HL-60/S4 (cell line): ENCODE results near the gene GPR108.

Source experiments
- in situ Hi-C: fragments of 300-500 bp; cut with MboI; formaldehyde crosslinking; loops from 2 replicates; pipeline ENCODE4 v1.14.3; 2022; ENCODE audit warnings: low sequenced_read_pairs

GPR108 gene

GRCh38 chr19:6708346-6708745 lies 29.0 kb downstream of the GPR108 start:
- in situ Hi-C loops: no loop called here

- in situ Hi-C loops: no loop called here
Observed at GRCh38 chr19:6707658-6708018, 29.7 kb downstream of the GPR108 start.

DNA sequence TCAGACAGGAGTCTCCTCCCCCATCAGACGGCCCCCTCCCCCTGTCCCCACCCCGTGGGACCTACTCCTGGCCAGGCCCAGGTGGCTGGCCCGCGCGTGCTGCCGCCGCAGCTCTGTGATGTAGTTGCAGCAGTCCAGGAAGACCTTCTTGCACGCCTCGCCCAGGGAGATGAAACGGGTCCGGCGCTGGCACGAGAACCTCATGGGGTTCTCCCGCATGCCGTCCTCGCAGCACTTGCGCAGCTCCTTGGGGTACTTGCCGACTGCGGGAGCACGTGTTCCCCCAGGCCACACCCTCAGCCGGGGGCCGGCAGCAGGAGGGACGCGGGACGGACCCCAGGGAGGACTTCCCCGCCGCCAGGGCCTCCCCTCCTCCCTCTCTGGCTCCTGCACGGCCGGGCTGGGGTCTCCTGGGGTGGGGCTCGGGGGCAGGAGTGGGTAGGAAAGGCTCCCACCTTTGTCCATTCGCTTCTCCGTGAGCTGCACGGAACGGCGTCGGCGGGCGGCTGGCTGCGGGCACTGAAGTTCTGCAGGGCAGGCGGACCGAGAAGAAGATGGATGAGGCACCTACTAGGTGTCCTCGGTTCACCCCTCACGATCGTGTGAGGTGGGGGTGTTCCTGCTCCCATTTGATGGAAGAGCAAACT lies 30.2 kb downstream of the GPR108 start:
- in situ Hi-C loops: no loop called here

- in situ Hi-C loops: no loop called here
Observed at GRCh38 chr19:6706633-6706958, 30.8 kb downstream of the GPR108 start.

GRCh38 chr19:6705931-6706632 lies 31.3 kb downstream of the GPR108 start:
- in situ Hi-C loops: no loop called here

GRCh38 chr19:6700586-6701316 lies 36.6 kb downstream of the GPR108 start:
- in situ Hi-C loops: no loop called here

DNA sequence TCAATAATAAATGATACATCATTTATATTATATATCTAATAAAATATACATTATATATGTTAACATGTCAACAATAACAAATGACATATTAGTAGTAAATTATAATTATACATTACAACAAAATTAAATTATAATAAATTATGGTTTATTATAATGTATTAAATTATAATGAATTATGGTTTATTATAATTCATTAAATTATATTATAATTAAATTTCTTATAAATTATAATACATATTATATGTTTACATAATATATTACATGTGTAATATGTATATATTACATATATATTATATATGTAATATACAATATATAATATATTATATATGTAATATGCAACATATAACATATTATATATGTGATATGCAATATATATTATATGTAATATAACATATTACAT lies 37.4 kb downstream of the GPR108 start:
- in situ Hi-C loops: no loop called here

DNA sequence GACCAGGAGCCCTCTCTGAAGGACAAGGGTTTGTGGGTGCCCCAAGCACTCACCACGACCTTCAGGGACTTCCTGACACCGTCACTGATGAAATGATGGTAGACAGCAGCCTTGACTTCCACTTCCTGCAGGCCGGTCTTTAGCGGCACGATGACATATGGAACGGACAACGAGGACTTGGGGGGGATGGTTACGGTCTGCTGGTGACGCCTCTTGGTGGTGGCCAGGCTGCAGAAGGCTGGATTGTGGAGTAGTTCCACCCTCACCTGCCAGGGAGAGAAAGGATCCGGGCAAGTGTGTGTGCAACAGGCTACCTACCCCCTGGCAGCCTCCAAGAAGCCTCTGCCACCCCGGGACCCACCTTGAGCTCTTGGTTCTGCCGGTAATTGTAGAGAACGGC lies 40.1 kb downstream of the GPR108 start:
- in situ Hi-C loops: no loop called here

DNA sequence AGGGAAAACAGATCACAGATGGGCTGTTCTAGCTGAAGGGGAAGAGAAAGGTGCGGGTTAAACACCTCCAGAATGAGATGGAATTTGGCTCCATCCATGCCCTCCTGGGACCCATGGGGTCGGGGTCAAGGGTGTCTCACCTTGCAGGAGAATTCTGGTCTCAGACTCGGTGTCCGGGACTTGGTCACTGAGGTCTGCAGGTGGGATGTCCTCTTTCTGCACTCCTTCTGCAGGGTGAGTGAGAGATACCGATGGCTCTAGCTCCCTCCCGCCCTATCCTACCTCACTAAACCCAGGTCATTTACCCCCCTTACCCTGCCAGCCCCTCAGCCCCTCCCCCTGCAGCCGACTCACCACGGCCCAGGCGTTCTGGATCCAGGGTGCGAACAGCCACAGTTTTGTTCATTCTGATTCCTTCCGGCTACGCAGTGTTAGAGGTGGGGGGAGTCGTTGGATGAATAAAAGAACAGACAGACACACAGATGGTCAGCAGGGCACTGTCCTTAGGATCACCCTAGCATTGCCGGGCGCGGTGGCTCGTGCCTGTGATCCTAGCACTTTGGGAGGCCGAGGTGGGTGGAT lies 41.0 kb downstream of the GPR108 start:
- in situ Hi-C loops: no loop called here

- in situ Hi-C loops: no loop called here
Observed at GRCh38 chr19:6694147-6694815, 43.1 kb downstream of the GPR108 start.

DNA sequence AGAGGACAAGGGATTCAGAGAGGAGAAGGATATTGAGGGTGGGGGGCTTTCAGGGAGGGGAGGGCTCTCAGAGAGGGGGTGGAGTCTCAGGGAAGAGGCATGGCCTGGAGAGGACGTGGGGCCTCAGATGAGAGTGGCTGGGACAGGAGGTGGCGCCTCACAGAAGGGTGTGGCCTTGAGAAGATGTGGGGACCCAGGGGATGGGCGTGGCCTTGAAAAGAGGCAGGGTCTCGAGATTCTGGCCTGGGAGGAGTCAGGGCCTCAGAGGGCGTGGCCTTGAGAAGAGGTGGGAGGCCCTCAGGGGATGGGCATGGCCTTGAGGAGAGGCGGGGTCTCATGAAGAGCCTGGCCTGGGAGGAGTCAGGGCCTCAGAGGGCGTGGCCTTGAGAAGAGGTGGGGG lies 43.7 kb downstream of the GPR108 start:
- in situ Hi-C loops: no loop called here

- in situ Hi-C loops: no loop called here
Observed at GRCh38 chr19:6693056-6693471, 44.3 kb downstream of the GPR108 start.

DNA sequence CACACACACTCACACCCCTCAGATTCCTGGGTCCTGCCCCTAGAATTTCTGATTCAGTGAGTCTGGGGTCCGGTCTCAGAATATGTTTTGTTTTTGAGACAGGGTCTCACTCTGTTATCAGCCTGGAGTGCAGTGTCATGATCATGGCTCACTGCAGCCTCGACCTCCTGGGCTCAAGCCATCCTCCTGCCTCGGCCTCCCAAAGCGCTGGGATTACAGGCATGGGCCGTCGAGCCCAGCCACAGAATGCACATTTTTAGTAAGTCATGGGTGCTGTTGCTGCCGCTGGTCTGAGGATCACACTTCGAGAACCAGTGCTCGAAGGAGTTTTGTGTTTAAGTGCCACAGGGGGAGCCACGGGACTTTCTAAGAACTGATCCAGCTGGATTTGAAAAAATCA lies 45.4 kb downstream of the GPR108 start:
- in situ Hi-C loops: no loop called here

DNA sequence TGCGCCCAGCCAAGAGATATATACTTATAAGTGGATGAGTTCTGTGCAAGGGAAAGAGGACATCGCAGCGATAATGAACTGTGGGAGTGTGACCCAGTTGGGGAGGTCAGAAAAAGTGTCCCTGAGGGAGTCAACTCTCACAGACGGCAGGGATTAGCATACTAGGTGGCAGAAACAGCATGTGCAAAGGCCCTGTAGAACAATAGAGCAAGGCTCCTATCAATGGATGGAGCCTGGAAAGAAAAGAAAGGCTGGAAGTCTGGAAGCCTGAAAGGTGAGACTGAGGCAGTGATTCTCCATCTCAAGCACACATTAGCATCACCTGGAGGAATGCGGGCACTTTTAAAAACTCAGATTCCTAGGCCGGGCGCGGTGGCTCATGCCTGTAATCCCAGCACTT lies 46.0 kb downstream of the GPR108 start:
- in situ Hi-C loops: no loop called here

GRCh38 chr19:6690160-6690885 lies 47.1 kb downstream of the GPR108 start:
- in situ Hi-C loops: no loop called here

- in situ Hi-C loops: no loop called here
Observed at GRCh38 chr19:6687114-6687513, 50.3 kb downstream of the GPR108 start.

GRCh38 chr19:6686628-6686975 lies 50.8 kb downstream of the GPR108 start:
- in situ Hi-C loops: no loop called here

DNA sequence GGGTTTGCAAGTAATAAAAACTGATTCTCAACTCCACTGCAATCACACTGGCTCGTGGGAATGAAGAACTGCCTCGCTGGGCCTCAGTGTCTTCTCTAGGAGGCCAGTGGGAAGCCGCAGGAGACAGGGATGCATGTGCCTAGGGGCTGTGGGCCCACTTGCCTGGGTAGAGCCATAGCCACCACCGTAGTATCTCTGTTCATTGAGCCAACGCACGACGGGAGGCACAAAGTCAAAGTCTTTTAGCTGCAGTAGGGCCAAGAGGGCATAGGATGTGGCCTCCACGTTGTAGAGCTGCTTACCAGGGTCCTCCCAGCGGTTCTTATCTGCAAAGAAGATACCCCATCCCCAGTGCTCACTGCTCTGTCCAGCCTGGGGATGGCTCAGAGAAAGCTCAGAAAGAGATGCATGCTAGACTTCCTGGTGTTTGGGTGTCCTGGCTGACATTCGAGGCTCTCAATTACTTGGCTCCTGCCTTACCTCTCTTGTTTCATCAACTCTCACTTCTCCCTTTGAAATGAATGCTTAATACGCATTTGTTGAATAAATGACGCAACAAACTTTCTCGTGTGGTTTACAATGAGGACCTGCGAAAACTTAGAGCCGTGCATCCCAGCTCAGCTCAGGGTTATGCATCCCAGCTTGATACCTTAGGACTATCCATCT lies 51.3 kb downstream of the GPR108 start:
- in situ Hi-C loops: no loop called here

DNA sequence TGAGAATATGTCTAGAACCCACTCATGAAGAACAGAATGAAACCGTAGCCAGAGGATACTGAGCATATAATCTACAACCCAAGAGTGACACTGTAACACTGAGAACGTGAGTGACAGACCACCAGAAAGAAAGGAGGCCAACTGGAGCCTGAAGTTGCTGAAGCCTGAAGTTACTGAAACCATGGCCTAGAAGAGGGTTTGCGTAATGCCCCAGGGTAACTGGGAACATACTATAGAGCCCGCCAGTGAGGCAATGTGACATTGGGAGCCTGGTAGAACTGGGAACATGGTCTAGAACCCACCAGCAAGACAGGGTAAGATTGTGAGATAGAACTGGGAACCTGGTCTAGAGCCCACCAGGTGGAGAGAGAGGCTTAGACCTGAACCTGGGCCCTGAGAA lies 51.9 kb downstream of the GPR108 start:
- in situ Hi-C loops: no loop called here

GRCh38 chr19:6683971-6684370 lies 53.4 kb downstream of the GPR108 start:
- in situ Hi-C loops: no loop called here
